Ovary (tissue), 3 donors: ENCODE data around the gene GUCA1C.

Source experiments
- EP300 ChIP-seq: sonication (generic); formaldehyde crosslinking; IDR thresholded peaks from one replicate; pipeline ENCODE4 v1.6.1; 2017; ENCODE audit warnings: antibody characterized with exemption
- POLR2A ChIP-seq: fragments of 450-650 bp; IDR thresholded peaks from one replicate; pipeline ENCODE4 v1.6.1; 2017; ENCODE audit warnings: antibody characterized with exemption, mild to moderate bottlenecking, moderate library complexity
- TF ChIP-seq, protein P1 (sequence below), 3 donors: fragments of 450-650 bp in 2 of 3; fragments of 200-600 bp in 1 of 3; IDR thresholded peaks; one replicate each; pipeline versions ENCODE4 v1.5.1 to v1.8.0; 2016 to 2022; ENCODE audit warnings: antibody characterized with exemption in 3 of 3, mild to moderate bottlenecking in 1 of 3
- donor health status: DM: no; HTN: no; CAD: no.

DNA sequence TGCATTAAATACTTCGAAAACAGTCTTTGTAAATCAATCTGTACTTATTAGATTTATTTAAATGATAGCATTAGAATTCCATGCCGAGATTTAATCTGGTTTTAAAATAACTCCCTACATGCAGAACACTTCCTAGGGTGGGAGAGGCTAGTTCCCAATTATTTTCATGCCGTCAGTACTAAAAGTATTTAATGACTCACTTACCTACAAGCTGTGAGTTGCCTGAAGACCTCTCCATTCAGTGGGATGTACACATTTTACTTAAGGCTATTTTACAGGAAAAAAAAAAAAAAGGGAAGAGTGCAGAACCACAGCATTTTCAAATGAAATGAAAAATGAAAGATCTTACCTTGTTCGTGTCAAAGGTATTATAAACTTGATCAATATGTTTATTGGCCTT is 469 bp downstream of the GUCA1C start:
- TF ChIP-seq, protein P1, sequence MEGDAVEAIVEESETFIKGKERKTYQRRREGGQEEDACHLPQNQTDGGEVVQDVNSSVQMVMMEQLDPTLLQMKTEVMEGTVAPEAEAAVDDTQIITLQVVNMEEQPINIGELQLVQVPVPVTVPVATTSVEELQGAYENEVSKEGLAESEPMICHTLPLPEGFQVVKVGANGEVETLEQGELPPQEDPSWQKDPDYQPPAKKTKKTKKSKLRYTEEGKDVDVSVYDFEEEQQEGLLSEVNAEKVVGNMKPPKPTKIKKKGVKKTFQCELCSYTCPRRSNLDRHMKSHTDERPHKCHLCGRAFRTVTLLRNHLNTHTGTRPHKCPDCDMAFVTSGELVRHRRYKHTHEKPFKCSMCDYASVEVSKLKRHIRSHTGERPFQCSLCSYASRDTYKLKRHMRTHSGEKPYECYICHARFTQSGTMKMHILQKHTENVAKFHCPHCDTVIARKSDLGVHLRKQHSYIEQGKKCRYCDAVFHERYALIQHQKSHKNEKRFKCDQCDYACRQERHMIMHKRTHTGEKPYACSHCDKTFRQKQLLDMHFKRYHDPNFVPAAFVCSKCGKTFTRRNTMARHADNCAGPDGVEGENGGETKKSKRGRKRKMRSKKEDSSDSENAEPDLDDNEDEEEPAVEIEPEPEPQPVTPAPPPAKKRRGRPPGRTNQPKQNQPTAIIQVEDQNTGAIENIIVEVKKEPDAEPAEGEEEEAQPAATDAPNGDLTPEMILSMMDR (IDR thresholded peaks at IDR 0.05), result no peak
- no peak for TF ChIP-seq POLR2A
- no peak for TF ChIP-seq EP300
